Stimulated activated CD8-positive, alpha-beta memory T cell treated with anti-CD3 and anti-CD28 coated beads, Interleukin-2, amount 100 ng/mL, for 1 hour (primary cell): Measurements from ENCODE around the gene MARCKSL1.
A peak's percentile ranks its signal among the peaks of the same experiment; 100 is the strongest.
"Not testable (repeated sequence)": the region's sequence is repeated elsewhere in the genome, so short reads cannot be mapped to it uniquely, and the experiment has no call there.

Experiments
- DNase-seq, 2 donors: peaks; one replicate each; pipeline ENCODE4 v3.0.0-alpha.2; 2020; ENCODE audit warnings: low read depth in 2 of 2

MARCKSL1 gene

GRCh38 chr1:32333251-32333963 is 2.6 kb downstream of the MARCKSL1 start:
- DNase-seq: no peak

- no peak for DNase-seq
These were observed 3.5 kb downstream of the MARCKSL1 start for GRCh38 chr1:32332290-32333079.

- DNase-seq: no peak
These were observed 4.5 kb downstream of the MARCKSL1 start for GRCh38 chr1:32331549-32331948.

GRCh38 chr1:32330558-32331151 is 5.4 kb downstream of the MARCKSL1 start:
- no peak for DNase-seq

GRCh38 chr1:32329931-32330466 is 6.0 kb downstream of the MARCKSL1 start:
- no peak for DNase-seq

GRCh38 chr1:32327204-32327603 is 8.8 kb downstream of the MARCKSL1 start:
- DNase-seq: no peak

GRCh38 chr1:32321712-32322291 is 14.2 kb downstream of the MARCKSL1 start:
- no peak for DNase-seq

GRCh38 chr1:32318127-32318869 is 17.7 kb downstream of the MARCKSL1 start:
- DNase-seq: no peak

GRCh38 chr1:32316903-32317277 is 19.1 kb downstream of the MARCKSL1 start:
- no peak for DNase-seq

- DNase-seq: no peak
These were observed 24.2 kb downstream of the MARCKSL1 start for GRCh38 chr1:32311709-32312393.

GRCh38 chr1:32309960-32310359 is 26.1 kb downstream of the MARCKSL1 start:
- DNase-seq: no peak

GRCh38 chr1:32307324-32307723 is 28.7 kb downstream of the MARCKSL1 start:
- DNase-seq: no peak

GRCh38 chr1:32305310-32305709 is 30.7 kb downstream of the MARCKSL1 start:
- no peak for DNase-seq

- DNase-seq: no peak
These were observed 31.9 kb downstream of the MARCKSL1 start for GRCh38 chr1:32303997-32304622.

- no peak for DNase-seq
These were observed 32.7 kb downstream of the MARCKSL1 start for GRCh38 chr1:32303358-32303757.

GRCh38 chr1:32299327-32299726 is 36.7 kb downstream of the MARCKSL1 start:
- DNase-seq: no peak

- not testable (repeated sequence) for DNase-seq
These were observed 37.8 kb downstream of the MARCKSL1 start for GRCh38 chr1:32298211-32298610.

- peak; percentile 91 to 94 for DNase-seq
These were observed 44.1 kb downstream of the MARCKSL1 start, which contains the start of gene HDAC1 for GRCh38 chr1:32291708-32292538. Gene HDAC1, plus strand, starts transcription at chr1:32292083. Its CDS starts 87 bp downstream, at chr1:32292170.

GRCh38 chr1:32291145-32291707 is 44.8 kb downstream of the MARCKSL1 start:
- DNase-seq: no peak
